Esophagus muscularis mucosa (tissue), 4 donors: ENCODE data around the gene ELMO2.

Experiments
- CTCF ChIP-seq, 3 experiments: fragments of 200-600 bp in 2 of 3; fragments of 450-650 bp in 1 of 3; sonication (generic) in 2 of 3; IDR thresholded peaks; one replicate each; pipeline ENCODE4 v1.5.1; 2017 to 2019; ENCODE audit warnings: antibody characterized with exemption in 3 of 3, mild to moderate bottlenecking in 2 of 3, moderate library complexity in 1 of 3
- EP300 ChIP-seq: sonication (generic); formaldehyde crosslinking; IDR thresholded peaks from one replicate; pipeline ENCODE4 v1.6.1; 2017; ENCODE audit warnings: antibody characterized with exemption
- POLR2A ChIP-seq: fragments of 450-650 bp; IDR thresholded peaks from one replicate; pipeline ENCODE4 v1.6.1; 2017; ENCODE audit warnings: antibody characterized with exemption, moderate library complexity, mild to moderate bottlenecking, low read depth
- POLR2AphosphoS5 ChIP-seq, 2 donors: sonication (generic); formaldehyde crosslinking; IDR thresholded peaks; one replicate each; pipeline ENCODE4 v1.6.1; 2017; ENCODE audit warnings: antibody characterized with exemption in 2 of 2

GRCh38 chr20:46434597-46434996, 28.2 kb upstream of the ELMO2 start:
- no peak for TF ChIP-seq POLR2A
- TF ChIP-seq CTCF (IDR thresholded peaks at IDR 0.05): no peak
- no peak for TF ChIP-seq EP300
- TF ChIP-seq POLR2AphosphoS5 (IDR thresholded peaks at IDR 0.05): no peak
